ENCODE measurements around the gene PKD1.
A peak's percentile ranks its signal among the peaks of the same experiment; 100 is the strongest.
"Not testable (repeated sequence)": the region's sequence is repeated elsewhere in the genome, so short reads cannot be mapped to it uniquely, and the experiment has no call there.

The PKD1 gene

GRCh38 chr16:2149630-2150417, 14.1 kb upstream of the PKD1 start:
- no peak for DNase-seq

- no peak for DNase-seq
Observed at GRCh38 chr16:2148714-2149629, 13.3 kb upstream of the PKD1 start.

- DNase-seq = peak; percentile 76
Observed at GRCh38 chr16:2147981-2148671, 12.4 kb upstream of the PKD1 start, which contains the start of gene RAB26. Gene RAB26 (plus strand): TSS chr16:2148625. CDS start chr16:2148784, 159 bp downstream.

GRCh38 chr16:2147378-2147777, 11.7 kb upstream of the PKD1 start:
- no peak for DNase-seq

- DNase-seq = no peak
Observed at GRCh38 chr16:2145843-2146242, 10.1 kb upstream of the PKD1 start.

GRCh38 chr16:2143878-2144485, 8.3 kb upstream of the PKD1 start:
- DNase-seq = no peak

- DNase-seq = no peak
Observed at GRCh38 chr16:2142942-2143877, 7.5 kb upstream of the PKD1 start.

GRCh38 chr16:2135071-2135470, 627 bp downstream of the PKD1 start:
- not testable (repeated sequence) for DNase-seq

- DNase-seq = not testable (repeated sequence)
Observed at GRCh38 chr16:2133797-2134196, 1.9 kb downstream of the PKD1 start.

- not testable (repeated sequence) for DNase-seq
Observed at GRCh38 chr16:2129890-2130447, 5.7 kb downstream of the PKD1 start.

GRCh38 chr16:2129251-2129650, 6.4 kb downstream of the PKD1 start:
- DNase-seq = not testable (repeated sequence)

GRCh38 chr16:2127630-2128280, 7.9 kb downstream of the PKD1 start:
- DNase-seq = not testable (repeated sequence)

GRCh38 chr16:2126928-2127556, 8.7 kb downstream of the PKD1 start:
- not testable (repeated sequence) for DNase-seq

GRCh38 chr16:2126161-2126743, 9.4 kb downstream of the PKD1 start:
- DNase-seq = not testable (repeated sequence)

- DNase-seq = not testable (repeated sequence)
Observed at GRCh38 chr16:2125609-2126008, 10.1 kb downstream of the PKD1 start.

GRCh38 chr16:2124694-2125444, 10.8 kb downstream of the PKD1 start:
- DNase-seq = peak; percentile 35

GRCh38 chr16:2124377-2124693, 11.4 kb downstream of the PKD1 start:
- not testable (repeated sequence) for DNase-seq

- DNase-seq = not testable (repeated sequence)
Observed at GRCh38 chr16:2123706-2124376, 11.9 kb downstream of the PKD1 start.
